ENCODE results near the gene ADGRL2.

- TF ChIP-seq CTCF (IDR thresholded peaks at IDR 0.05), result no peak
- no peak for TF ChIP-seq POLR2A (IDR thresholded peaks at IDR 0.05)
These were observed 5.0 kb downstream of the ADGRL2 start for GRCh38 chr1:81805537-81806431.
